ENCODE measurements around the gene FPR2.

The FPR2 gene

DNA sequence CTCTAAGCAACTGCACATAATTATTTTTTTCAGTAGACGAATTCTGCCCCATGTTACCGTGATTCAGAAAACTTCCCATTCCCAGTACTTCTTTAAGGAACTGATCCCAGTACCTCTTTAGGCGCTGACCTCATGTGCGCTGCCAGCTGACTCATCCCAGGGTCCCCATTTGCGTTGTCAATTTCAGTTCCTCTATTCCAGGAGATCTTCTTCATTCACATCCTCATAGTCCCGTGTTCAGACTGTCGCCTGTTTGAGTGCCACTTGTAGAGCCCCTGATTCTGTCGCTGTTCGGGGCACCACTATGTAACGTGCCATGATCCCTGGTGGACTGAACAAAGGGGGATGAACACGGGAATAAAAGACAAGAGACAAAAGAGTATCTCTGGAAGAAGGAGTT is 50.4 kb downstream of the FPR2 start:
- Histone ChIP-seq H3K9me3 (ENCODE audit: control insufficient read depth, low read length) (peaks cover 3% of the 10 kb centered on the region), H3K27ac (ENCODE audit: insufficient read depth, low read depth, low read length, poor library complexity, severe bottlenecking) (no peak overlapping the region), H3K4me1 (ENCODE audit: control insufficient read depth, insufficient read depth, low read length) (no peaks in the 10 kb centered on the region), H3K4me3 (ENCODE audit: insufficient read depth, low read depth, low read length) (no peak overlapping the region), H3K27me3 (ENCODE audit: control insufficient read depth, insufficient read depth, low read length, poor library complexity, severe bottlenecking) (no peaks in the 10 kb centered on the region), H3K36me3 (ENCODE audit: control insufficient read depth, insufficient read depth, low read length) (no peaks in the 10 kb centered on the region)
- WGBS, 2 experiments, result 87 to 89% methylated on average over 11 of the region's 11 CpGs

DNA sequence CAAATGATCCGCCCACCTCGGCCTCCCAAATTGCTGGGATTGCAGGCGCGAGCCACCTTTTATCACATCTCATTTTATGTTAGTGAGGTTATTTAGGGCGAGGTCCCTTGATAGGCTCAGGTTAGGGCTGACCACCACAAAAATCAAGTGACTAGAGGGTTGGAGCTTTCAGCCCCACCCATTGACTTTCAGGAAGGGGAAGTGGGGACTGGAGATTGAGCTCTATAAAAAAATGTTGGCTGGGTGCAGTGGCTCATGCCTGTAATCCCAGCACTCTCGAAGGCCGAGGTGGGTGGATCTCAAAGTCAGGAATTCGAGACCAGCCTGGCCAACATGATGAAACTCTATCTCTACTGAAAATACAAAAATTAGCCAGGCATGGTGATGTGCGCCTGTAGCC is 54.1 kb downstream of the FPR2 start:
- no peak overlapping the region for H3K4me3 ChIP-seq (ENCODE audit: insufficient read depth, low read depth, low read length)
- H3K27me3 ChIP-seq (ENCODE audit: control insufficient read depth, insufficient read depth, low read length, poor library complexity, severe bottlenecking), result no peaks in the 10 kb centered on the region
- peaks cover 3% of the 10 kb centered on the region for H3K9me3 ChIP-seq (ENCODE audit: control insufficient read depth, low read length)
- H3K4me1 ChIP-seq (ENCODE audit: control insufficient read depth, insufficient read depth, low read length), result no peaks in the 10 kb centered on the region
- H3K27ac ChIP-seq (ENCODE audit: insufficient read depth, low read depth, low read length, poor library complexity, severe bottlenecking), result no peak overlapping the region
- WGBS, 2 experiments, result 79 to 90% methylated on average over 9 of the region's 9 CpGs
- no peaks in the 10 kb centered on the region for H3K36me3 ChIP-seq (ENCODE audit: control insufficient read depth, insufficient read depth, low read length)

DNA sequence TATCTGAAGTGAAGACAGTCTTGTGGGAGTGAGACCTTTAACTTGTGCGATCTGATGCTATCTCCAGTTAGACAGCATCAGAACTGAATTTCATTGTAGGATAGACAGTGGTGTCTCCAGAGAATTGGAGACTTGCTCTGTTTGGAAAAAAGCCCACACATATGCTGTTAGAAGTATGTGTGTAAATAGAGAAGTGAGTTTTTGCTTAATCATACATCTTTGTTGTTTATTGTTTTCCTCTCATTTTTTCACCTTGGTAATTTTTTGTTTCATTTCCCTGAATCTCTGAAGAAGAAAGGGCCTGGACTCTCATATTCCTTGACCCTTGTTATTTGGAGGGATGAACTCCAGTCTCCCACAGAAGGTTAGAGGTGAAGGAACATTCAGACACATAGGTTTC is 55.7 kb downstream of the FPR2 start:
- 98 to 100% methylated on average over 1 of the region's 1 CpG for WGBS, 2 experiments
- Histone ChIP-seq H3K27ac (ENCODE audit: insufficient read depth, low read depth, low read length, poor library complexity, severe bottlenecking) (no peak overlapping the region), H3K4me3 (ENCODE audit: insufficient read depth, low read depth, low read length) (no peak overlapping the region)

GRCh38 chr19:51820011-51820410 is 59.0 kb downstream of the FPR2 start:
- Histone ChIP-seq H3K27me3 (ENCODE audit: control insufficient read depth, insufficient read depth, low read length, poor library complexity, severe bottlenecking) (no peaks in the 10 kb centered on the region), H3K4me1 (ENCODE audit: control insufficient read depth, insufficient read depth, low read length) (no peaks in the 10 kb centered on the region), H3K9me3 (ENCODE audit: control insufficient read depth, low read length) (peaks cover 3% of the 10 kb centered on the region), H3K27ac (ENCODE audit: insufficient read depth, low read depth, low read length, poor library complexity, severe bottlenecking) (no peak overlapping the region), H3K4me3 (ENCODE audit: insufficient read depth, low read depth, low read length) (no peak overlapping the region), H3K36me3 (ENCODE audit: control insufficient read depth, insufficient read depth, low read length) (no peaks in the 10 kb centered on the region)
- WGBS, 2 experiments, result 61 to 76% methylated on average over 3 of the region's 3 CpGs

More for the DNA sequence above, 55.7 kb downstream of the FPR2 start:
- Histone ChIP-seq H3K27me3 (ENCODE audit: control insufficient read depth, insufficient read depth, low read length, poor library complexity, severe bottlenecking) (no peaks in the 10 kb centered on the region), H3K36me3 (ENCODE audit: control insufficient read depth, insufficient read depth, low read length) (no peaks in the 10 kb centered on the region), H3K4me1 (ENCODE audit: control insufficient read depth, insufficient read depth, low read length) (no peaks in the 10 kb centered on the region), H3K9me3 (ENCODE audit: control insufficient read depth, low read length) (peaks cover 3% of the 10 kb centered on the region)

Data from ectodermal cell (in vitro differentiated cells).